ENCODE results near the gene AP3D1.

- TF ChIP-seq CTCF (IDR thresholded peaks at IDR 0.05 in 8 of 11, conservative IDR thresholded peaks at IDR 0.05 in 3 of 11): no peak
- TF ChIP-seq POLR2AphosphoS5 (IDR thresholded peaks at IDR 0.05): no peak
- no peak for TF ChIP-seq POLR2A (IDR thresholded peaks at IDR 0.05)
These were observed 22.0 kb upstream of the AP3D1 start for GRCh38 chr19:2173388-2173766.

Measured in spleen (tissue), 7 donors.